H9 (cell line): Measurements from ENCODE around the gene CNIH2. TPM values are rescaled to one million over a fixed set of nuclear protein-coding genes. Genes with fewer than 3 reads are reported as not detected.

ENCODE experiments used
- DNase-seq: peaks from one replicate; pipeline ENCODE4 v3.0.0-alpha.2; 2017
- H2AFZ ChIP-seq: one replicate; pipeline ENCODE4 v1.6.1; 2013; ENCODE audit warnings: mild to moderate bottlenecking, low read length, control low read depth, moderate library complexity
- H2AK5ac ChIP-seq: 2 replicates; pipeline ENCODE4 v1.6.1; 2013; ENCODE audit warnings: low read length, control low read depth, mixed read lengths; ENCODE audit not compliant: insufficient read length
- H2BK120ac ChIP-seq: one replicate; pipeline ENCODE4 v1.6.1; 2013; ENCODE audit warnings: low read depth, mild to moderate bottlenecking, low read length, control low read depth, inconsistent platforms; ENCODE audit not compliant: poor library complexity, severe bottlenecking
- H2BK12ac ChIP-seq: 2 replicates; pipeline ENCODE4 v1.6.1; 2013; ENCODE audit warnings: low read length, control low read depth, mixed read lengths, low read depth; ENCODE audit not compliant: insufficient read length
- H2BK15ac ChIP-seq: 2 replicates; pipeline ENCODE4 v1.6.1; 2013; ENCODE audit warnings: low read depth, low read length, control low read depth
- H2BK20ac ChIP-seq: one replicate; pipeline ENCODE4 v1.6.1; 2013; ENCODE audit warnings: low read depth, mild to moderate bottlenecking, low read length, control low read depth, inconsistent platforms; ENCODE audit not compliant: poor library complexity, severe bottlenecking
- H2BK5ac ChIP-seq: 2 replicates; pipeline ENCODE4 v1.6.1; 2013; ENCODE audit warnings: low read length, control low read depth, mixed read lengths; ENCODE audit not compliant: insufficient read length
- H3K14ac ChIP-seq: 2 replicates; pipeline ENCODE4 v1.6.1; 2013; ENCODE audit warnings: low read length, control low read depth; ENCODE audit not compliant: insufficient read depth
- H3K18ac ChIP-seq: 2 replicates; pipeline ENCODE4 v1.6.1; 2013; ENCODE audit warnings: low read depth, mild to moderate bottlenecking, mixed read lengths, low read length, control low read depth; ENCODE audit not compliant: insufficient read length
- H3K23ac ChIP-seq: 2 replicates; pipeline ENCODE4 v1.6.1; 2013; ENCODE audit warnings: low read length, control low read depth, mixed read lengths, low read depth; ENCODE audit not compliant: insufficient read length
- H3K23me2 ChIP-seq: 2 replicates; pipeline ENCODE4 v1.6.1; 2013; ENCODE audit warnings: low read depth, mild to moderate bottlenecking, mixed read lengths, low read length, control low read depth; ENCODE audit not compliant: insufficient read length, poor library complexity, severe bottlenecking
- H3K27ac ChIP-seq: 2 replicates; pipeline ENCODE4 v1.5.1; 2013; ENCODE audit warnings: low read length, control low read depth, mixed read lengths, low read depth; ENCODE audit not compliant: insufficient read length
- H3K27me3 ChIP-seq: 2 replicates; pipeline ENCODE4 v1.6.1; 2013; ENCODE audit warnings: low read length, control low read depth, inconsistent platforms; ENCODE audit not compliant: insufficient read depth
- H3K4ac ChIP-seq: 2 replicates; pipeline ENCODE4 v1.6.1; 2013; ENCODE audit warnings: low read depth, mild to moderate bottlenecking, control low read depth, inconsistent platforms, low read length, moderate library complexity
- H3K4me1 ChIP-seq: 2 replicates; pipeline ENCODE4 v1.6.1; 2013; ENCODE audit warnings: low read length, control low read depth, inconsistent platforms; ENCODE audit not compliant: insufficient read depth
- H3K4me2 ChIP-seq: 2 replicates; pipeline ENCODE4 v1.6.1; 2013; ENCODE audit warnings: low read length, control low read depth, mixed read lengths; ENCODE audit not compliant: insufficient read length, insufficient read depth
- H3K56ac ChIP-seq: 2 replicates; pipeline ENCODE4 v1.6.1; 2013; ENCODE audit warnings: low read depth, mild to moderate bottlenecking, mixed read lengths, low read length, control low read depth; ENCODE audit not compliant: insufficient read length
- H3K79me1 ChIP-seq: 2 replicates; pipeline ENCODE4 v1.6.1; 2013; ENCODE audit warnings: low read depth, mild to moderate bottlenecking, moderate library complexity, low read length, control low read depth, inconsistent platforms; ENCODE audit not compliant: insufficient read depth, poor library complexity, severe bottlenecking
- H3K79me2 ChIP-seq: 2 replicates; pipeline ENCODE4 v1.6.1; 2013; ENCODE audit warnings: low read length, control low read depth, inconsistent platforms; ENCODE audit not compliant: insufficient read depth
- H3K9ac ChIP-seq: 2 replicates; pipeline ENCODE4 v1.6.1; 2013; ENCODE audit warnings: low read length, control low read depth, mixed read lengths; ENCODE audit not compliant: insufficient read length; ENCODE audit errors: extremely low read depth
- H3K9me3 ChIP-seq: one replicate; pipeline ENCODE4 v1.6.1; 2013; ENCODE audit warnings: low read depth, low read length, inconsistent platforms; ENCODE audit not compliant: control insufficient read depth
- H3T11ph ChIP-seq: one replicate; pipeline ENCODE4 v1.6.1; 2013; ENCODE audit warnings: mild to moderate bottlenecking, low read length, control low read depth, inconsistent platforms
- H4K20me1 ChIP-seq: one replicate; pipeline ENCODE4 v1.6.1; 2013; ENCODE audit not compliant: control insufficient read depth, insufficient read length, insufficient read depth
- H4K5ac ChIP-seq: 2 replicates; pipeline ENCODE4 v1.6.1; 2013; ENCODE audit warnings: low read depth, mild to moderate bottlenecking, mixed read lengths, low read length, control low read depth; ENCODE audit not compliant: insufficient read length
- H4K8ac ChIP-seq: replicated peaks from 2 replicates; pipeline ENCODE4 v1.6.1; 2013; ENCODE audit warnings: low read length, control low read depth, mixed read lengths, low read depth; ENCODE audit not compliant: insufficient read length
- H4K91ac ChIP-seq: 2 replicates; pipeline ENCODE4 v1.6.1; 2013; ENCODE audit warnings: low read depth, mild to moderate bottlenecking, moderate library complexity, mixed read lengths, low read length, control low read depth; ENCODE audit not compliant: insufficient read length
- H3K27ac Mint-ChIP-seq, 3 experiments: 2 replicates in 2 of 3; 3 replicates in 1 of 3; pipeline ENCODE4 v1.8.0; 2020 to 2021; ENCODE audit warnings: mixed read lengths in 3 of 3, mild to moderate bottlenecking in 1 of 3, moderate library complexity in 1 of 3
- H3K27me3 Mint-ChIP-seq: 2 replicates; pipeline ENCODE4 v1.8.0; 2021; ENCODE audit warnings: low read depth, mild to moderate bottlenecking, moderate library complexity, mixed read lengths
- H3K36me3 Mint-ChIP-seq, 3 experiments: 2 replicates in 2 of 3; 3 replicates in 1 of 3; pipeline ENCODE4 v1.8.0; 2020 to 2021; ENCODE audit warnings: low read depth in 3 of 3, mixed read lengths in 3 of 3; ENCODE audit not compliant: insufficient read depth in 1 of 3
- H3K4me1 Mint-ChIP-seq, 2 experiments: 2 replicates each; pipeline ENCODE4 v1.8.0; 2020; ENCODE audit warnings: mixed read lengths in 2 of 2
- H3K4me3 Mint-ChIP-seq, 2 experiments: 2 replicates in 1 of 2; 3 replicates in 1 of 2; pipeline ENCODE4 v1.8.0; 2020 to 2021; ENCODE audit warnings: mild to moderate bottlenecking in 2 of 2, mixed read lengths in 2 of 2, moderate library complexity in 1 of 2
- H3K9me3 Mint-ChIP-seq, 2 experiments: 2 replicates in 1 of 2; 3 replicates in 1 of 2; pipeline ENCODE4 v1.8.0; 2020; ENCODE audit warnings: mild to moderate bottlenecking in 2 of 2, mixed read lengths in 2 of 2, moderate library complexity in 1 of 2
- CTCF ChIP-seq: fragments of 200-600 bp; sonication (generic); conservative IDR thresholded peaks from 3 replicates; pipeline ENCODE4 v1.8.0; 2021; ENCODE audit warnings: antibody characterized with exemption, mild to moderate bottlenecking
- WGBS: extraction: QIAGEN DNeasy Blood & Tissue Kit; methylation state at CpG from one replicate; pipeline ENCODE4 v1.1.7; 2013; ENCODE audit warnings: missing lambda C conversion rate, low lambda C conversion rate, mixed read lengths; ENCODE audit not compliant: insufficient read length; ENCODE audit errors: extremely low coverage; 5-methylcytosine and 5-hydroxymethylcytosine counted together
- total RNA-seq: library from RNA; stranded (reverse); gene quantifications from 2 replicates; pipeline ENCODE4 v1.2.1, GENCODE V29; 2021

CNIH2 gene
- total RNA-seq, 1 experiment from 2014 or later, result 12.0 TPM

GRCh38 chr11:66242095-66242765 lies 35.7 kb upstream of the CNIH2 start:
- no CpG with 5 or more reads among the region's 14 CpGs for WGBS
- Histone ChIP-seq H3K14ac (no peak overlapping the region), H2AFZ (no peak overlapping the region), H3K18ac (no peak overlapping the region), H3T11ph (no peak overlapping the region), H4K5ac (no peak overlapping the region), H2BK120ac (no peak overlapping the region), H3K4me1 (no peaks in the 10 kb centered on the region), H3K4me2 (no peak overlapping the region), H3K27me3 (no peaks in the 10 kb centered on the region), H2AK5ac (no peak overlapping the region), H3K79me2 (no peaks in the 10 kb centered on the region), H3K79me1 (no peaks in the 10 kb centered on the region), H3K9ac (no peak overlapping the region), H3K27ac (no peak overlapping the region), H3K56ac (no peak overlapping the region), H4K8ac (no peak overlapping the region), H2BK5ac (no peak overlapping the region), H4K20me1 (no peaks in the 10 kb centered on the region), H3K9me3 (no peaks in the 10 kb centered on the region), H3K4ac (no peak overlapping the region), H2BK20ac (no peak overlapping the region), H3K23me2 (no peaks in the 10 kb centered on the region), H2BK15ac (no peak overlapping the region), H3K23ac (no peak overlapping the region), H4K91ac (no peak overlapping the region), H2BK12ac (no peak overlapping the region)
- Mint-ChIP-seq H3K4me3 (no peak overlapping the region), H3K9me3 (no peaks in the 10 kb centered on the region), H3K27me3 (peaks cover 5% of the 10 kb centered on the region; the same call in 1 of the 2 replicates), H3K36me3 (peaks cover 0 to 6% (median 0%) of the 10 kb centered on the region in 3 experiments; a peak in 2 of 7 replicates), H3K4me1 (peaks cover 5% of the 10 kb centered on the region in 2 experiments; a peak in 3 of 4 replicates), H3K27ac (peak overlapping the region in 1 of 3 experiments; percentile 18; a peak in 1 of 7 replicates)
- DNase-seq, result no peak
- TF ChIP-seq CTCF, result no peak
